Type B pancreatic cell (in vitro differentiated cells): ENCODE results near the gene PTOV1. TPM values are rescaled to one million over a fixed set of nuclear protein-coding genes. Genes with fewer than 3 reads are reported as not detected.

Experiments
- DNase-seq: peaks from one replicate; pipeline ENCODE4 v3.0.0; 2021; ENCODE audit warnings: mixed read lengths; ENCODE audit not compliant: unreplicated experiment; ENCODE audit errors: extremely low spot score
- H3K27ac Mint-ChIP-seq: 2 replicates; pipeline ENCODE4 v1.8.0; 2021; ENCODE audit warnings: mild to moderate bottlenecking, mixed read lengths
- H3K27me3 Mint-ChIP-seq: 2 replicates; pipeline ENCODE4 v1.8.0; 2021; ENCODE audit warnings: mixed read lengths
- H3K36me3 Mint-ChIP-seq: 2 replicates; pipeline ENCODE4 v1.8.0; 2021; ENCODE audit warnings: mixed read lengths
- H3K4me1 Mint-ChIP-seq: one replicate; pipeline ENCODE4 v1.8.0; 2021; ENCODE audit warnings: mixed read lengths; ENCODE audit not compliant: unreplicated experiment
- H3K4me3 Mint-ChIP-seq: 2 replicates; pipeline ENCODE4 v1.8.0; 2021; ENCODE audit warnings: mild to moderate bottlenecking, mixed read lengths
- H3K9me3 Mint-ChIP-seq: 2 replicates; pipeline ENCODE4 v1.8.0; 2021; ENCODE audit warnings: mixed read lengths
- CTCF ChIP-seq: fragments of 200-600 bp; sonication (generic); conservative IDR thresholded peaks from 2 replicates; pipeline ENCODE4 v1.5.0; 2021; ENCODE audit warnings: antibody characterized with exemption, mild to moderate bottlenecking
- total RNA-seq: library from RNA; stranded (reverse); gene quantifications from 2 replicates; pipeline ENCODE4 v1.2.1, GENCODE V29; 2021; ENCODE audit warnings: low replicate concordance

The PTOV1 gene
- total RNA-seq, 1 donor from 2014 or later = 388 TPM

GRCh38 chr19:49830766-49831165 is 20.2 kb upstream of the PTOV1 start:
- H3K27ac Mint-ChIP-seq = no peak overlapping the region
- H3K36me3 Mint-ChIP-seq = peaks cover 3% of the 10 kb centered on the region
- TF ChIP-seq CTCF = no peak

GRCh38 chr19:49831592-49831991 is 19.4 kb upstream of the PTOV1 start:
- peaks cover 2% of the 10 kb centered on the region for H3K4me1 Mint-ChIP-seq
- peaks cover 1% of the 10 kb centered on the region for H3K36me3 Mint-ChIP-seq
- no peaks in the 10 kb centered on the region for H3K9me3 Mint-ChIP-seq
- no peaks in the 10 kb centered on the region for H3K27me3 Mint-ChIP-seq
- H3K27ac Mint-ChIP-seq = no peak overlapping the region
- DNase-seq = no peak
- TF ChIP-seq CTCF = no peak
- H3K4me3 Mint-ChIP-seq = no peak overlapping the region

More at GRCh38 chr19:49830766-49831165, 20.2 kb upstream of the PTOV1 start:
- DNase-seq = no peak
- no peaks in the 10 kb centered on the region for H3K27me3 Mint-ChIP-seq
- peaks cover 5% of the 10 kb centered on the region for H3K4me1 Mint-ChIP-seq
- no peak overlapping the region for H3K4me3 Mint-ChIP-seq
- no peaks in the 10 kb centered on the region for H3K9me3 Mint-ChIP-seq

- Mint-ChIP-seq H3K27ac (no peak overlapping the region), H3K4me1 (peaks cover 4% of the 10 kb centered on the region), H3K9me3 (no peaks in the 10 kb centered on the region), H3K36me3 (peaks cover 6% of the 10 kb centered on the region), H3K27me3 (no peaks in the 10 kb centered on the region), H3K4me3 (no peak overlapping the region)
- DNase-seq = no peak
- TF ChIP-seq CTCF = no peak
Measured at GRCh38 chr19:49832556-49832955, 18.4 kb upstream of the PTOV1 start.

- H3K36me3 Mint-ChIP-seq = peaks cover 16% of the 10 kb centered on the region
- no peak for TF ChIP-seq CTCF
- H3K4me1 Mint-ChIP-seq = peaks cover 4% of the 10 kb centered on the region
- no peaks in the 10 kb centered on the region for H3K9me3 Mint-ChIP-seq
- no peak overlapping the region for H3K4me3 Mint-ChIP-seq
- H3K27ac Mint-ChIP-seq = no peak overlapping the region
- DNase-seq = no peak
- H3K27me3 Mint-ChIP-seq = no peaks in the 10 kb centered on the region
Measured at GRCh38 chr19:49833599-49833998, 17.4 kb upstream of the PTOV1 start.

- peaks cover 27% of the 10 kb centered on the region for H3K36me3 Mint-ChIP-seq
- H3K4me3 Mint-ChIP-seq = no peak overlapping the region
- no peaks in the 10 kb centered on the region for H3K27me3 Mint-ChIP-seq
- TF ChIP-seq CTCF = no peak
- H3K9me3 Mint-ChIP-seq = no peaks in the 10 kb centered on the region
- no peak overlapping the region for H3K27ac Mint-ChIP-seq
- DNase-seq = no peak
- peaks cover 4% of the 10 kb centered on the region for H3K4me1 Mint-ChIP-seq
Measured at GRCh38 chr19:49835562-49835961, 15.4 kb upstream of the PTOV1 start.
